Adrenal gland (tissue), 5 donors: Measurements from ENCODE around the gene RRM1.

ENCODE experiments used
- POLR2A ChIP-seq, 2 donors: fragments of 450-650 bp; IDR thresholded peaks; one replicate each; pipeline ENCODE4 v1.6.1; 2017; ENCODE audit warnings: antibody characterized with exemption in 2 of 2, mild to moderate bottlenecking in 2 of 2, moderate library complexity in 1 of 2
- TF ChIP-seq, protein P1 (sequence below), 6 experiments: fragments of 450-650 bp in 4 of 6; fragments of 200-600 bp in 2 of 6; sonication (generic) in 1 of 6; IDR thresholded peaks; 1 replicate in 5 of 6; 2 replicates in 1 of 6; pipeline versions ENCODE4 v1.5.1 to v1.8.0; 2016 to 2021; ENCODE audit warnings: antibody characterized with exemption in 6 of 6, mild to moderate bottlenecking in 2 of 6, moderate library complexity in 1 of 6
- donor health status: DM: no; HTN: no; CAD: no.

GRCh38 chr11:4084406-4085125 is 10.0 kb upstream of the RRM1 start:
- TF ChIP-seq, protein P1, sequence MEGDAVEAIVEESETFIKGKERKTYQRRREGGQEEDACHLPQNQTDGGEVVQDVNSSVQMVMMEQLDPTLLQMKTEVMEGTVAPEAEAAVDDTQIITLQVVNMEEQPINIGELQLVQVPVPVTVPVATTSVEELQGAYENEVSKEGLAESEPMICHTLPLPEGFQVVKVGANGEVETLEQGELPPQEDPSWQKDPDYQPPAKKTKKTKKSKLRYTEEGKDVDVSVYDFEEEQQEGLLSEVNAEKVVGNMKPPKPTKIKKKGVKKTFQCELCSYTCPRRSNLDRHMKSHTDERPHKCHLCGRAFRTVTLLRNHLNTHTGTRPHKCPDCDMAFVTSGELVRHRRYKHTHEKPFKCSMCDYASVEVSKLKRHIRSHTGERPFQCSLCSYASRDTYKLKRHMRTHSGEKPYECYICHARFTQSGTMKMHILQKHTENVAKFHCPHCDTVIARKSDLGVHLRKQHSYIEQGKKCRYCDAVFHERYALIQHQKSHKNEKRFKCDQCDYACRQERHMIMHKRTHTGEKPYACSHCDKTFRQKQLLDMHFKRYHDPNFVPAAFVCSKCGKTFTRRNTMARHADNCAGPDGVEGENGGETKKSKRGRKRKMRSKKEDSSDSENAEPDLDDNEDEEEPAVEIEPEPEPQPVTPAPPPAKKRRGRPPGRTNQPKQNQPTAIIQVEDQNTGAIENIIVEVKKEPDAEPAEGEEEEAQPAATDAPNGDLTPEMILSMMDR (IDR thresholded peaks at IDR 0.05): no peak
- no peak for TF ChIP-seq POLR2A (IDR thresholded peaks at IDR 0.05)
